ENCODE results near the gene CKB.

Gene CKB

GRCh38 chr14:103507751-103508150 lies 14.9 kb downstream of the CKB start:
- no peaks in the 10 kb centered on the region for H3K9me3 ChIP-seq (ENCODE audit: control insufficient read depth, insufficient read depth, low read length)
- no peak overlapping the region for H3K9ac ChIP-seq (ENCODE audit: low read depth, low read length)
- peaks cover 16% of the 10 kb centered on the region for H3K36me3 ChIP-seq (ENCODE audit: insufficient read depth, low read length)
- H3K4me1 ChIP-seq (ENCODE audit: insufficient read depth, low read length), result no peaks in the 10 kb centered on the region

- Histone ChIP-seq H3K9ac (ENCODE audit: low read depth, low read length) (no peak overlapping the region), H3K36me3 (ENCODE audit: insufficient read depth, low read length) (peaks cover 22% of the 10 kb centered on the region), H3K4me1 (ENCODE audit: insufficient read depth, low read length) (peaks cover 4% of the 10 kb centered on the region; the same call in 1 of the 2 replicates)
Observed at GRCh38 chr14:103504991-103505565, 17.6 kb downstream of the CKB start.

GRCh38 chr14:103503296-103503695 lies 19.3 kb downstream of the CKB start:
- H3K9ac ChIP-seq (ENCODE audit: low read depth, low read length), result no peak overlapping the region
- peaks cover 4% of the 10 kb centered on the region; the same call in 1 of the 2 replicates for H3K4me1 ChIP-seq (ENCODE audit: insufficient read depth, low read length)
- H3K9me3 ChIP-seq (ENCODE audit: control insufficient read depth, insufficient read depth, low read length), result no peaks in the 10 kb centered on the region
- peaks cover 19% of the 10 kb centered on the region for H3K36me3 ChIP-seq (ENCODE audit: insufficient read depth, low read length)

More at GRCh38 chr14:103504991-103505565, 17.6 kb downstream of the CKB start:
- H3K9me3 ChIP-seq (ENCODE audit: control insufficient read depth, insufficient read depth, low read length), result no peaks in the 10 kb centered on the region

GRCh38 chr14:103502877-103503276 lies 19.8 kb downstream of the CKB start:
- Histone ChIP-seq H3K36me3 (ENCODE audit: insufficient read depth, low read length) (peaks cover 19% of the 10 kb centered on the region), H3K9ac (ENCODE audit: low read depth, low read length) (no peak overlapping the region), H3K9me3 (ENCODE audit: control insufficient read depth, insufficient read depth, low read length) (no peaks in the 10 kb centered on the region), H3K4me1 (ENCODE audit: insufficient read depth, low read length) (peaks cover 4% of the 10 kb centered on the region; the same call in 1 of the 2 replicates)

- H3K4me1 ChIP-seq (ENCODE audit: insufficient read depth, low read length), result peaks cover 4% of the 10 kb centered on the region; the same call in 1 of the 2 replicates
- no peak overlapping the region for H3K9ac ChIP-seq (ENCODE audit: low read depth, low read length)
Observed at GRCh38 chr14:103501921-103502669, 20.5 kb downstream of the CKB start.

GRCh38 chr14:103501041-103501870 lies 21.4 kb downstream of the CKB start:
- H3K9ac ChIP-seq (ENCODE audit: low read depth, low read length), result no peak overlapping the region
- H3K9me3 ChIP-seq (ENCODE audit: control insufficient read depth, insufficient read depth, low read length), result no peaks in the 10 kb centered on the region
- peaks cover 4% of the 10 kb centered on the region; the same call in 1 of the 2 replicates for H3K4me1 ChIP-seq (ENCODE audit: insufficient read depth, low read length)
- H3K36me3 ChIP-seq (ENCODE audit: insufficient read depth, low read length), result peaks cover 19% of the 10 kb centered on the region

More at GRCh38 chr14:103501921-103502669, 20.5 kb downstream of the CKB start:
- Histone ChIP-seq H3K36me3 (ENCODE audit: insufficient read depth, low read length) (peaks cover 19% of the 10 kb centered on the region), H3K9me3 (ENCODE audit: control insufficient read depth, insufficient read depth, low read length) (no peaks in the 10 kb centered on the region)

- Histone ChIP-seq H3K36me3 (ENCODE audit: insufficient read depth, low read length) (peaks cover 19% of the 10 kb centered on the region), H3K9me3 (ENCODE audit: control insufficient read depth, insufficient read depth, low read length) (no peaks in the 10 kb centered on the region), H3K4me1 (ENCODE audit: insufficient read depth, low read length) (peaks cover 4% of the 10 kb centered on the region; the same call in 1 of the 2 replicates), H3K9ac (ENCODE audit: low read depth, low read length) (no peak overlapping the region)
Observed at GRCh38 chr14:103500148-103500990, 22.3 kb downstream of the CKB start.

GRCh38 chr14:103499709-103500108 lies 22.9 kb downstream of the CKB start:
- peaks cover 17% of the 10 kb centered on the region for H3K36me3 ChIP-seq (ENCODE audit: insufficient read depth, low read length)
- no peaks in the 10 kb centered on the region for H3K9me3 ChIP-seq (ENCODE audit: control insufficient read depth, insufficient read depth, low read length)
- H3K9ac ChIP-seq (ENCODE audit: low read depth, low read length), result no peak overlapping the region
- H3K4me1 ChIP-seq (ENCODE audit: insufficient read depth, low read length), result peaks cover 4% of the 10 kb centered on the region; the same call in 1 of the 2 replicates

- Histone ChIP-seq H3K9me3 (ENCODE audit: control insufficient read depth, insufficient read depth, low read length) (no peaks in the 10 kb centered on the region), H3K36me3 (ENCODE audit: insufficient read depth, low read length) (peaks cover 7% of the 10 kb centered on the region), H3K4me1 (ENCODE audit: insufficient read depth, low read length) (peaks cover 4% of the 10 kb centered on the region; the same call in 1 of the 2 replicates), H3K9ac (ENCODE audit: low read depth, low read length) (no peak overlapping the region)
Observed at GRCh38 chr14:103496776-103497175, 25.9 kb downstream of the CKB start.

GRCh38 chr14:103495854-103496253 lies 26.8 kb downstream of the CKB start:
- Histone ChIP-seq H3K36me3 (ENCODE audit: insufficient read depth, low read length) (peaks cover 9% of the 10 kb centered on the region; the same call in 1 of the 2 replicates), H3K9ac (ENCODE audit: low read depth, low read length) (no peak overlapping the region), H3K4me1 (ENCODE audit: insufficient read depth, low read length) (peaks cover 4% of the 10 kb centered on the region; the same call in 1 of the 2 replicates), H3K9me3 (ENCODE audit: control insufficient read depth, insufficient read depth, low read length) (no peaks in the 10 kb centered on the region)

- Histone ChIP-seq H3K9ac (ENCODE audit: low read depth, low read length) (no peak overlapping the region), H3K9me3 (ENCODE audit: control insufficient read depth, insufficient read depth, low read length) (no peaks in the 10 kb centered on the region), H3K4me1 (ENCODE audit: insufficient read depth, low read length) (no peaks in the 10 kb centered on the region), H3K36me3 (ENCODE audit: insufficient read depth, low read length) (peaks cover 16% of the 10 kb centered on the region)
Observed at GRCh38 chr14:103492156-103492925, 30.3 kb downstream of the CKB start.

GRCh38 chr14:103491691-103492090 lies 30.9 kb downstream of the CKB start:
- Histone ChIP-seq H3K4me1 (ENCODE audit: insufficient read depth, low read length) (no peaks in the 10 kb centered on the region), H3K36me3 (ENCODE audit: insufficient read depth, low read length) (peaks cover 16% of the 10 kb centered on the region), H3K9ac (ENCODE audit: low read depth, low read length) (no peak overlapping the region), H3K9me3 (ENCODE audit: control insufficient read depth, insufficient read depth, low read length) (no peaks in the 10 kb centered on the region)

- H3K9me3 ChIP-seq (ENCODE audit: control insufficient read depth, insufficient read depth, low read length), result no peaks in the 10 kb centered on the region
- H3K9ac ChIP-seq (ENCODE audit: low read depth, low read length), result no peak overlapping the region
- peaks cover 19% of the 10 kb centered on the region for H3K36me3 ChIP-seq (ENCODE audit: insufficient read depth, low read length)
- no peaks in the 10 kb centered on the region for H3K4me1 ChIP-seq (ENCODE audit: insufficient read depth, low read length)
Observed at GRCh38 chr14:103489621-103490020, 33.0 kb downstream of the CKB start.
